IPS-11a (cell line): ENCODE data around the gene DDX43.
"Not testable (repeated sequence)": the region's sequence is repeated elsewhere in the genome, so short reads cannot be mapped to it uniquely, and the experiment has no call there.

Experiments used
- H3K4me3 ChIP-seq: one replicate; pipeline ENCODE4 v1.5.1; 2013; ENCODE audit warnings: low read depth, low read length, control low read depth

DDX43 gene

DNA sequence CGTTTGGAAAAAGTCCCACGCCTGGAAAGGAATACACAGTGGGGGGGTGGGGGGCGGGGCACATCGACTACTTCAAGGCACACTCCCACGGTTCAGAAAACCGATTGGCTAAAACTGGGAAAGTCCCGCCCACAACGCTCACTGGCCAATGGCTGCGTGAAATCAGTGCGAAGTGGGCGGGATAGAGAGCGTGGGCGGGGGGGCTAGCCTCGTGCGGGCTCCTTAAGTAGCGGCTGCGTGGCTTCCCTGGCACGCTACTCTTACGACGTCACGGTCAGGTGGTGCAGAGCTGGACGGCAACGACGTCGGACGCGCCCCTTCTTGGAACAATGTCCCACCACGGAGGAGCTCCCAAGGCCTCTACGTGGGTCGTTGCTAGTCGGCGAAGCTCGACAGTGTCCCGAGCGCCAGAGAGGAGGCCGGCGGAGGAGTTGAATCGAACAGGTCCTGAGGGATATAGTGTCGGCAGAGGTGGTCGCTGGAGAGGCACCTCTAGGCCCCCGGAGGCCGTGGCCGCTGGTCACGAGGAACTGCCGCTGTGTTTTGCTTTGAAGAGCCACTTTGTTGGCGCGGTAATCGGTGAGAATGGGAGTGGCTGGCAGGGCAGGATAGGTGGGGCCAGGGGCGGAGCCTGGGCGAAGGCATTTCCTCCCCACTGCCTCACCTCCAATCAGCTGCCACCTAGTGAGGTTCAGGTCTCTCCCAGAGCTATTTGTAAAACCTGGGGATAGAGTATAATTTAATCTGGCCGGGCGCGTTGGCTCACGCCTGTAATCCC is at the start of gene DDX43:
Gene DDX43, plus strand, starts transcription at position 252 of the 778 bp plus-strand sequence. Its CDS starts 78 bp downstream, at position 330.
- H3K4me3 ChIP-seq = no peak within 1 kb of the TSS

GRCh38 chr6:73348550-73349204 is 46.0 kb upstream of the DDX43 start:
- no peak overlapping the region for H3K4me3 ChIP-seq

DNA sequence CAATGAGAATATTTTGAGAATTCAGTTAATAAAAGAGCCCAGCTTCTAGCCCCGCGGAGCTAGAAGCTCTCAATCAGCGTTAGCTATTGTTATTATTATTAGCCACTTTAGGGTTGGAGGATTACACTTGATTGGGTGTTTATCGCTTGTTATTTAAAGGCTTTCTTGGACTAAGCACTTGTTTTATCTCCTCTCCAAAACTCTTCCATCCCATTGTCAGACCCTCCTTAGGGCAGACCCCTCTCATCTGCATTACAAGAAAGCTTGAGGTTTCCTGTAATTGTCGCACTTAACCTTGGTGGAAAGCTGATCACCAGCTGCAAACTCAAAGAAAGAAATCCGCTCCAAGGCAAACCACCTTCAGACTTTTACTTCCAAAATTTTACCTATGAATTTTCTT is 45.3 kb upstream of the DDX43 start:
- no peak overlapping the region for H3K4me3 ChIP-seq

DNA sequence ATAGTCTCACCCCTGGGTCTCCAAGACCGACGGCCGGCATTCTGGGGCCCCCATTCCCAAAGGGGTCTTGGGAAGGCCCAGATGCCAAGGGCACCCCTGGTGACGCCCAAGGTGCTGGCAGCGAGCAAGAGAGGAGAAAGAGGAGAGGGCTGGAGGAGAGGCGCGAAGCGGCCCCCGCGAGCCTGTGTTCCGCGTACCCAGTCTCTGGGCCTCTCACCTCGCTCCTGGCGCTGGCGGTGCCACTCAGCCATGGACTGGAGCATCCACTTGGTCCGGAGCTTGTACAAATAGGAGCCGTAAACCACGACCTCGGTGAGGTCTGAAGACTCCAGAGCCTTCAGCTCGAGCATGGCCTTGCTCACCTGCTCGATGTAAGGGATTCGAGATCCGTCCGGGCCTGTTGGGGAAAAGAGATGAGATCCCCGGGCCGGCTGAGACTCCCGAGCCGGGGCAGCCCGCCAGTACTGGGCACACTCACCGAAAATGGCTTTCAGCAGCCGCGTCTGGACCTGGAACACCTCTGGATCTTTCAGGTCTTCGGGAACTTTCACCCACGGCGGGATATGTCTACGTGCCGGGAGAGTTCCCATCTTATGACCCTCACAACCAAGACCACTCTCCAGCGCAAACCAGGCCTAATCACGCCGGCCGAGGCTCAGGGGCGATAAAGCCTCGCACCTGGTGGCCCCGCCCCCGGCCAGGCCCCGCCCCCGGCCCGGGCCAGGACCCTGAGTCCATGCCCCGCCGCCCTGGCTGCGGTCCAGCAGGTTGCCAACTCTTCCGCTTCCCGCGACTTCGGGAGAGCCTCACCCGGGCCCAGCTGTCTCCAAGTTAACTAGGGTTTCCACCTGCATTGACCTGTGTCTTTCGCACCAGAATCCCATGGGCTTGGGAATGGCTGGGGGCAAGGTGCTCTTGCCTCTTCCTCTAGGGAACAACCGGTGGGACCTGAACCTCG is 40.7 kb upstream of the DDX43 start, which contains the start of gene DPPA5:
Gene DPPA5, minus strand, starts transcription at position 641 of the 958 bp plus-strand sequence. Its CDS starts 51 bp downstream, at position 590.
- H3K4me3 ChIP-seq = no peak within 1 kb of the TSS

DNA sequence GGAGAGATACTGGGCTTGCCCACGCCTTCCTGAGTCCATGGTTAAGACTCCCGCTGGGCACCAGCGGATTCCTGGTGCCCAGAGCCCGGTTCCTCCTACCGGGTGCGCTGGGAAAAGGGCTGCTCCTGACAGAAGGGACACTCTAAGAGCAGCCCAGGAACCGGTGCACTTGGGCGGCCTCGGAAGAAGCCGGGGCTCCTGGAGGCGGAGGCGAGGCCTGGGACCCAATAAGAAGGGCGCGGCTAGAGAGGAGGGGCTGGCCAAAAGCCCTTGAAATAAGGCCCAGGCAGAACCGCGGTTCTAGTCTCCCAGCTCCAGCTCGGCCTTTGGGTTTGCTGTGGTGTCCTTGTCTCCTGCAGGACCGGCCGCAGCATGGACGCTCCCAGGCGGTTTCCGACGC is 32.3 kb upstream of the DDX43 start, which contains the start of gene KHDC3L:
Gene KHDC3L, plus strand, starts transcription at position 301 of the 400 bp plus-strand sequence. Its CDS starts 72 bp downstream, at position 373.
- no peak within 1 kb of the TSS for H3K4me3 ChIP-seq

- no peak overlapping the region for H3K4me3 ChIP-seq
Measured at GRCh38 chr6:73362869-73363536, 31.6 kb upstream of the DDX43 start.

GRCh38 chr6:73363537-73363875 is 31.1 kb upstream of the DDX43 start:
- H3K4me3 ChIP-seq = no peak overlapping the region

GRCh38 chr6:73364121-73364520 is 30.5 kb upstream of the DDX43 start:
- no peak overlapping the region for H3K4me3 ChIP-seq

DNA sequence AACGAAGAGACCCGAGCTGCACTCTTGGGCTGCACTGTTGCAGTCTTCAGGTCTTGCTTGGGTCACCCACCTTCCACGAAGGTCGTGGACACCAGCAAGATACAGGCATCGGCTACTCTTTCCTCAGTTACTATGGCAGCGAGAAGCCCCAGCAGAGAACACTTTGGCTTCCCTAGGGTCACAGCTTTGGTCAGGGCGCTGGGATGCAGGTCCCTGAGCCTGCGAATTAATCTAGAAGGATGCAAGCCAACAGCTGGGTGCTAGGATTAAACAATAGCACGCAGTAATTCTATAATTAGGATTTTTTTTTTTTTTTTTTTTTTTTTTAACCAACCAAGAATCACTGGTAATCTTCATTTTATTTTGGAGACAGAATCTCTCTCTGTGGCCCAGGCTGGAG is 30.1 kb upstream of the DDX43 start:
- H3K4me3 ChIP-seq = no peak overlapping the region

DNA sequence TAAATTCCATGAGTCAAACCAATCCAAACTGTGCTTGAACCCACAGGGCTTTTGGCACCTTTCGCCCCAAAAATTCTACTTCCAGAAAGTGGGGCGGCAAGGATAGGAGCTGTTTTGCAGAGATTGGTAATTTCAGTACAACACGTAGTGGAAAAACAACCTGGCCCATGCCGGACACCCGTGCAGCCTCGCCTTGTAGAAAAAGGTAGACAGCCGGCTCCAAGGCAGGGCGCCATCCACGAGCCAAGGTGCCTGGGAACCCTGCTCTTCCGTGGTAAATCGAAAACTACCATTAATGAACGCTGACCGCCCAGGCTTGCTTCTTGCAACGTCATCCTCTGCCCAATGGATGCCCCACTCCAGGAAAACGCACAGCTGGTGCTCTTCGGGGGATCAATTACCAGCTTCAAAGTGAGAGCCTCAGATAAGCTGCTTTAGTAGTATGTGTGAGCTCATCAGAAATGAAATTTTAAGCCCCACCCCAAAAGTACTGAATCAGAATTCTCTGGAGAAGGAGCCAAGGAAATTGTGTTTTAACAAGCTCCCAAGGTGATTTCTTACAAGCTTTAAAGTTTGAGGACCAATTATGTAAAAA is 26.8 kb upstream of the DDX43 start:
- H3K4me3 ChIP-seq = no peak overlapping the region

GRCh38 chr6:73368675-73369074 is 26.0 kb upstream of the DDX43 start:
- H3K4me3 ChIP-seq = no peak overlapping the region

- no peak overlapping the region for H3K4me3 ChIP-seq
Measured at GRCh38 chr6:73369157-73369556, 25.5 kb upstream of the DDX43 start.

DNA sequence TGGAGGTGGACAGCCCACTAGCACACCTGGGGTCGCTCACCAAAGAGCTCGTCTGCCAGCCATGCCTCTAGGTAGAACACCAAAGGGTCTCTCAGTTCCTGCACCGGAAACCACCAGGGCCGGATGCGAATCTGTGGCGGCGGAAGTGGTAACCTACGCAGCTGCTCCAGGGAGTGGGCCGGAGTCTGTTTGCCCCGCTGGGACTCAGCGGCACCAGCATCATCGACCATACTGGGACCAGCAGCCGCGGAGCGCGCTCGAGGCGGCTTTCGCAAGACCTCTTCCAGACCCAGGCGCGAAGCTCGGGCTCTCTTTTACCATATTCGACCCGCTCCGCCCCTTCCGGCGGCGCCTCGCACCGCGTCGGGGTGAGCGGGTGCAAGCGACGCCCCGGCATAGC is 25.1 kb upstream of the DDX43 start, which contains the start of gene OOEP:
Gene OOEP, minus strand, starts transcription at position 335 of the 400 bp plus-strand sequence. Its CDS starts 105 bp downstream, at position 230.
- H3K4me3 ChIP-seq = no peak within 1 kb of the TSS

- no peak overlapping the region for H3K4me3 ChIP-seq
Measured at GRCh38 chr6:73371984-73372383, 22.6 kb upstream of the DDX43 start.

DNA sequence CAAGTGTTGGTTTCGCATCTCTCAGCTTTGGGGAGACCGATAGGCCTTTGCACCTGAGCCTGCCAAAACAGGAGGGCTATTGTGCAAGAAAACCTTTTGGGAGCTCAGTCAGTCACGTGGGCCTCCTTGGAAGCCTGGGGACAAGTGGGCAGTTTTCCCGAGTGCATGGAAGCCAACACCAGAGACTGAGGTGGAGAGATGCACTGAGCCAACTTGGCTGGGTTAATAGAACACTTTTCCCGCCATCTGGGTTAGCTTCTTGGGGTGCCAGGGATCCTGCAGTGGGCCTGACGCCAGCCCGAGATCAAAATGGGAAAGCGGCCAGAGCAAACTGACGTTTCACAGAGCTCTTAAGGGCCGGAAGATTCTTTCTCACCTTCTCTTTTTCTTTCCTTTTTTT is 22.1 kb upstream of the DDX43 start:
- H3K4me3 ChIP-seq = no peak overlapping the region

GRCh38 chr6:73375216-73375615 is 19.4 kb upstream of the DDX43 start:
- no peak overlapping the region for H3K4me3 ChIP-seq

DNA sequence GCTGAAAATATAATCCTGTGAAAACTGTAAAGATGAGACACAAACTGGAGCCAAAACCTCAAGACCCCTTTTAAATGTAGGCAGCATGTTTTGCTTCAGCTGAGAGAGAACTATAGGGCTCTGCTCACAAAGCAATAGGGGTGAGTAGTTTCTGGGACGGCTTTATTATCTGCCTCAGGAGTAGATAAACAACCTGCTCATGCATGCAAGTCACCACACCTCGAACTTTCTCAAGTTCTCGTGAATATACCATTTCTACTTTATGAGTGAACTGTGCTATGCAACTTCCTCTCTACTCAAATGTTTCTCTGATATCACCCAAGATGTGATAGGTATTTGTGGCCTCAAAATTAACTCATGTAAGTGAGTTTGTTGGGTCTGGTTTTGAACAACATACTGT is 17.4 kb upstream of the DDX43 start:
- H3K4me3 ChIP-seq = no peak overlapping the region

- H3K4me3 ChIP-seq = not testable (repeated sequence)
Measured at GRCh38 chr6:73381531-73381930, 13.1 kb upstream of the DDX43 start.

GRCh38 chr6:73382462-73383113 is 12.0 kb upstream of the DDX43 start:
- H3K4me3 ChIP-seq = no peak overlapping the region

GRCh38 chr6:73388433-73388799 is 6.2 kb upstream of the DDX43 start:
- H3K4me3 ChIP-seq = no peak overlapping the region
